Activated CD4-positive, alpha-beta T cell treated with anti-CD3 and anti-CD28 coated beads, Interleukin-2, amount 50 U/mL, for 24 hours (primary cell): ENCODE data around the gene DUXB.

Source experiments
- DNase-seq, 2 donors: peaks; one replicate each; pipeline ENCODE4 v3.0.0-alpha.2; 2020; ENCODE audit warnings: low read depth in 1 of 2, low spot score in 1 of 2

DUXB gene

GRCh38 chr16:75660726-75661302 lies 40.4 kb downstream of the DUXB start:
- DNase-seq, result no peak

- DNase-seq, result no peak
These were observed 40.9 kb downstream of the DUXB start for GRCh38 chr16:75660321-75660720.

DNA sequence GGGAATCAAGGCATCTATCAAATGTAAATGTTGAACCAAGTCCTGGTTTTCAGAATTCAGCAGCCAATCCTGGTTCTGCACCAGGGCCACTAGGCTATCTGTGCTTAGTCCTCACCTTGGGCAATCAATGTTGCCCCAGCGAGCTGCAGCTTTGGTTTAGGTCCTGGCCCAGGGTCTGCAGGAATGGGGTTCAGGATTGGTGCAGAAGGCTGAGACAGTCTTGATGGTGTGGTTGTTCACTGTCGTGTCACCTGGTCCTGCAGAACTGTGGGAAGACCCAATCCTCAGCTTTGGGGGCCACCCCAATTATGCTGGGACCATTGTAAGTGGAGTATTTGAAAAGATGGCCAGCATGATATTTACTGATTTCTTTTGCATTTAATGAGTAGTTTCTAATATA lies 43.1 kb downstream of the DUXB start:
- no peak for DNase-seq

DNA sequence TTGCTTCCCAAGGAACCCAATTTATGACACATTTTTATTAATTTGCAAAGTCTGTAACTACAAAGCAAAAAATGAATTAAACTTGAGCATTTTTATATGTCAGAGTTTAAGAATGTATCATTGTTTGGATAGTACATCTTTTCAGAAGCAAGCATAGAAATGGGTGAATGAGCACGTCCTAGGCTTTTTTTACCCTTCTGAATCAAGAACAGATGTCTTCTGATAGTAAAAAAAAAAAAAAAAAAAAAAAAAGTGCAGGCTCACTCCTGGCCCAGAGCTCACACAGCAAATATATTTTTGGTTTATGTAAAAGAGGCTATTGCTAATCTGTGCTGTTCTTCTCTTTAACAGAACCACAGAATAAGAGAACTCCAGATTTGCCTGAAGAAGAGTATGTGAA lies 47.3 kb downstream of the DUXB start:
- DNase-seq, result no peak

DNA sequence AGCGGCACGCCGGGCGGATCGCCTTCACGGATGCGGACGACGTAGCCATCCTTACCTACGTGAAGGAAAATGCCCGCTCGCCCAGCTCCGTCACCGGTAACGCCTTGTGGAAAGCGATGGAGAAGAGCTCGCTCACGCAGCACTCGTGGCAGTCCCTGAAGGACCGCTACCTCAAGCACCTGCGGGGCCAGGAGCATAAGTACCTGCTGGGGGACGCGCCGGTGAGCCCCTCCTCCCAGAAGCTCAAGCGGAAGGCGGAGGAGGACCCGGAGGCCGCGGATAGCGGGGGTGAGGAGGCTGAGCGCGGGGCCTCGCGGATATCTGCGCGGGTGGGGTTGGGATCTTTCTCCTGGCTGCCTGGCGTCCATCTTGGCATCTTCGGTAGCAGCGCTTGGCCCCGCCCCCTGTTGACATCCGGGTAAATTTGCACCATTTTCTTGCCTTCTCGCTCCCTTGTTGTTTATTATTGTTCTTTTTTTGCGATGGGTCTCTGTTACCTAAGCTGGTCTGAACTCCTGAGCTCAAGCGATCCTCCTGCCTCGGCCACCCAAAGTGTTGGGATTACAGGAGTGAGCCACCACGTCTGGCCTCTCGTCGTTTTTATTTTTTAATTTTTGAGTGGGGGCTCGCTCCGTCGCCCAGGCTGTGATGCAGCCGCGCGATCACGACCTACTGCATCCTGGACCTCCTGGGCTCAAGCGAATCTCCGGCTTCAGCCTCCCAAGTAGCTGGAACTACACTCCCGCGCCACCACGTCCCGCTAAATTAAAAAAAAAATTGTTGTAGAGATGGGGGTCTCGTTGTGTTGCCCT lies 52.8 kb downstream of the DUXB start:
- DNase-seq, result peak; percentile 69 to 76

DNA sequence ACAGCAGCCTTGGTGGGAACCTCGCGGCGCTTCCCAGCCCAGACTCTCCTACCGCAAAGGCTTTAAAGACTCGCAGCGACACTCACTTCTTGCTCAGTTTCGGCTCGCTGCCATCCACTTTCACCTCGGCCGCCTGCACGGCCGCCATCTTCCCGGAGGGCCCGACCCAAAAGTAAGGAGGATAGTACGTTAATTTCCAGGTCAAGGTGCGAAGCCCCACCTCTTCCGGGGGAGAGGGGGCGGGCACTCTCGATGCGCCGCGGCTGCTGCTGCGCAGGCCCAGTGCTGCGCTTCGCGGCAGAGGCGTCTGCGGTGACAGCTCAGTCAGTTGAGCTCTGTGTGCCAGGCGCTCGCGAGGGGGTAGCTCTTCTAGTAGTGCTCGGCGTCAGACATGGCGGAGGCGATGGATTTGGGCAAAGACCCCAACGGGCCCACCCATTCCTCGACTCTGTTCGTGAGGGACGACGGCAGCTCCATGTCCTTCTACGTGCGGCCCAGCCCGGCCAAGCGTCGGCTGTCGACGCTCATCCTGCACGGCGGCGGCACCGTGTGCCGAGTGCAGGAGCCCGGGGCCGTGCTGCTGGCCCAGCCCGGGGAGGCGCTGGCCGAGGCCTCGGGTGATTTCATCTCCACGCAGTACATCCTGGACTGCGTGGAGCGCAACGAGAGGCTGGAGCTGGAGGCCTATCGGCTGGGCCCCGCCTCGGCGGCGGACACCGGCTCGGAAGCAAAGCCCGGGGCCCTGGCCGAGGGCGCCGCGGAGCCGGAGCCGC lies 53.6 kb downstream of the DUXB start, which contains the start of the genes KARS1 and TERF2IP:
TSS of gene KARS1 (minus strand) at position 174 of the 773 bp plus-strand sequence. CDS start at position 148, 26 bp downstream.
TSS of gene TERF2IP (plus strand) at position 282 of the 773 bp plus-strand sequence. CDS start at position 392, 110 bp downstream.
- DNase-seq, result peak; percentile 88 to 91

DNA sequence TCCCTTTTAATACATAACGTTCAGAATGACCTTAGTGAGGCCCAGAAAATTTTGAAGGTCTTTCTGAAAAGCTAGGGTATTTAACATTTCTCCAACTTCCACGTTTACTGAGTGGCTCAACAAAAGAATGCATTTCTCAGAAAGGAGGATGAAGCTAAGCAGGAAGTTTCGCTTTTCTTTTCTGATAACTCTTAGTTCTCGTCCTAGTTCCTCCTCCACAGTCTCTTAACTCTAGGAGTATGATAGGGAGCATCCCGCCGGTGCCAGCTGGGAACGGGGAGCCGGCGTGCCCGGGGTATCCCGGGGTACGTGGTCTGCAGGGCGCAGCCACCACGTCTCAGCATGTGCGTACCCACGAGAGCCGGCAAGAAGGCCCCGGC lies 54.2 kb downstream of the DUXB start:
- DNase-seq, result no peak

- no peak for DNase-seq
These were observed 56.8 kb downstream of the DUXB start for GRCh38 chr16:75644240-75645012.
